ENCODE measurements around the gene SSTR4. TPM values are rescaled to one million over a fixed set of nuclear protein-coding genes. Genes with fewer than 3 reads are reported as not detected.

Gene SSTR4
- total and polyA plus RNA-seq, 2 donors (not counting 3 experiments of a cell fraction or from before 2014, with no cell fraction given), result not detected

DNA sequence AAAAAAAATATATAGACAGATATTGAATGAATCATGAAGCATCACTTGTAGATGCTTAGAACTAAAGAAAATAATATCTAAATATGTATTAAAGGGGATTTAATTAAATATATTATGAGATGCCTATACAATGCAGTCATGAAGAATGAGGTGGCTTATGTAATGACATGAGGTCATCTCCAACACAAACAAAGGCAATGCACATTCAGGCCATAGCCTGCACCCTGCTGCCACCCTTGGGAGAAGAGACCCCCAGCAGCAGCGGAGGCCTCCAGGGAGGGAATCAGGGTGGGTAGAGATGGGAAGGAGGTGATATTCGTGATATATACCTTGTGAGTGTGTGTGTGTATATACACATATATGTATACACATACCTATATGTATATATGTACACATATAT is 26.4 kb upstream of the SSTR4 start:
- Histone ChIP-seq H3K27ac (ENCODE audit: insufficient read depth, low read depth, low read length) (no peak overlapping the region), H3K36me3 (ENCODE audit: control insufficient read depth in 2 of 2, extremely low read depth in 1 of 2, insufficient read depth in 2 of 2, low read length in 2 of 2) (no peaks in the 10 kb centered on the region), H3K4me1 (ENCODE audit: control insufficient read depth, extremely low read depth, insufficient read depth, low read length) (no peaks in the 10 kb centered on the region), H3K9ac (replicated peaks; ENCODE audit: extremely low read depth, insufficient read depth, low read length) (no peak overlapping the region), H3K4me3 (replicated peaks in 1 of 3; ENCODE audit: insufficient read depth in 1 of 3, low read depth in 1 of 3, low read length in 3 of 3) (no peak overlapping the region), H3K9me3 (replicated peaks; ENCODE audit: control insufficient read depth, insufficient read depth, low read length) (no peaks in the 10 kb centered on the region), H2AFZ (ENCODE audit: low read depth, low read length) (no peak overlapping the region), H3K9me1 (replicated peaks; ENCODE audit: control insufficient read depth, extremely low read depth, insufficient read depth, low read length) (no peaks in the 10 kb centered on the region), H3K79me2 (ENCODE audit: control insufficient read depth, insufficient read depth, low read length) (no peaks in the 10 kb centered on the region), H3K27me3 (ENCODE audit: control insufficient read depth in 2 of 2, insufficient read depth in 2 of 2, low read length in 2 of 2) (peaks cover 0 to 3% of the 10 kb centered on the region in 2 experiments), H3K4me2 (ENCODE audit: insufficient read depth, low read length) (no peak overlapping the region), H4K20me1 (replicated peaks; ENCODE audit: control insufficient read depth, extremely low read depth, insufficient read depth, low read length) (no peaks in the 10 kb centered on the region)
- intact Hi-C loops (cut with micrococcal nuclease) (no loop called here), dilution Hi-C loops (cut with MboI; ENCODE audit: extremely low pct_ligation_motif_present, low sequenced_read_pairs) (no loop called here)
- BruUV-seq (replicated peaks), result no TSS peak
- TF ChIP-seq JUN (IDR thresholded peaks at IDR 0.05; ENCODE audit: borderline replicate concordance, insufficient read depth, insufficient read length, low read depth) (no peak), GATA2 (IDR thresholded peaks at IDR 0.05; ENCODE audit: insufficient read depth, insufficient read length, low read depth, low read length) (no peak), POLR2AphosphoS5 (IDR thresholded peaks at IDR 0.05; ENCODE audit: insufficient read depth, low read depth, low read length) (no peak), EZH2 (IDR thresholded peaks at IDR 0.05; ENCODE audit: borderline replicate concordance, low read depth, low read length, severe bottlenecking) (no peak), FOS (IDR thresholded peaks at IDR 0.05; ENCODE audit: borderline replicate concordance, insufficient read depth, low read length) (no peak), POLR2A (IDR thresholded peaks at IDR 0.05; ENCODE audit: low read depth, low read length) (no peak), MYC (IDR thresholded peaks at IDR 0.05; ENCODE audit: low read depth, low read length) (no peak)
- TF ChIP-seq, protein P1, sequence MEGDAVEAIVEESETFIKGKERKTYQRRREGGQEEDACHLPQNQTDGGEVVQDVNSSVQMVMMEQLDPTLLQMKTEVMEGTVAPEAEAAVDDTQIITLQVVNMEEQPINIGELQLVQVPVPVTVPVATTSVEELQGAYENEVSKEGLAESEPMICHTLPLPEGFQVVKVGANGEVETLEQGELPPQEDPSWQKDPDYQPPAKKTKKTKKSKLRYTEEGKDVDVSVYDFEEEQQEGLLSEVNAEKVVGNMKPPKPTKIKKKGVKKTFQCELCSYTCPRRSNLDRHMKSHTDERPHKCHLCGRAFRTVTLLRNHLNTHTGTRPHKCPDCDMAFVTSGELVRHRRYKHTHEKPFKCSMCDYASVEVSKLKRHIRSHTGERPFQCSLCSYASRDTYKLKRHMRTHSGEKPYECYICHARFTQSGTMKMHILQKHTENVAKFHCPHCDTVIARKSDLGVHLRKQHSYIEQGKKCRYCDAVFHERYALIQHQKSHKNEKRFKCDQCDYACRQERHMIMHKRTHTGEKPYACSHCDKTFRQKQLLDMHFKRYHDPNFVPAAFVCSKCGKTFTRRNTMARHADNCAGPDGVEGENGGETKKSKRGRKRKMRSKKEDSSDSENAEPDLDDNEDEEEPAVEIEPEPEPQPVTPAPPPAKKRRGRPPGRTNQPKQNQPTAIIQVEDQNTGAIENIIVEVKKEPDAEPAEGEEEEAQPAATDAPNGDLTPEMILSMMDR (IDR thresholded peaks at IDR 0.05; ENCODE audit: extremely low read depth in 1 of 2, insufficient read depth in 1 of 2, low read depth in 1 of 2, low read length in 2 of 2), result no peak
- TF ChIP-seq, protein P2, sequence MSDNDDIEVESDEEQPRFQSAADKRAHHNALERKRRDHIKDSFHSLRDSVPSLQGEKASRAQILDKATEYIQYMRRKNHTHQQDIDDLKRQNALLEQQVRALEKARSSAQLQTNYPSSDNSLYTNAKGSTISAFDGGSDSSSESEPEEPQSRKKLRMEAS (IDR thresholded peaks at IDR 0.05; ENCODE audit: insufficient read depth, insufficient read length), result no peak
- ChIA-PET CTCF (no interaction called here), POLR2A (no interaction called here)
- DNase-seq (ENCODE audit: low read depth, low spot score) (no peak), FAIRE-seq (no peak)
